ENCODE measurements around the gene ZNF282.

- TF ChIP-seq, protein P1, sequence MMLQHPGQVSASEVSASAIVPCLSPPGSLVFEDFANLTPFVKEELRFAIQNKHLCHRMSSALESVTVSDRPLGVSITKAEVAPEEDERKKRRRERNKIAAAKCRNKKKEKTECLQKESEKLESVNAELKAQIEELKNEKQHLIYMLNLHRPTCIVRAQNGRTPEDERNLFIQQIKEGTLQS (IDR thresholded peaks at IDR 0.05): no peak
- TF ChIP-seq, protein P1 (CRISPR knock-in tag; conservative IDR thresholded peaks at IDR 0.05): no peak
- TF ChIP-seq, protein P2, sequence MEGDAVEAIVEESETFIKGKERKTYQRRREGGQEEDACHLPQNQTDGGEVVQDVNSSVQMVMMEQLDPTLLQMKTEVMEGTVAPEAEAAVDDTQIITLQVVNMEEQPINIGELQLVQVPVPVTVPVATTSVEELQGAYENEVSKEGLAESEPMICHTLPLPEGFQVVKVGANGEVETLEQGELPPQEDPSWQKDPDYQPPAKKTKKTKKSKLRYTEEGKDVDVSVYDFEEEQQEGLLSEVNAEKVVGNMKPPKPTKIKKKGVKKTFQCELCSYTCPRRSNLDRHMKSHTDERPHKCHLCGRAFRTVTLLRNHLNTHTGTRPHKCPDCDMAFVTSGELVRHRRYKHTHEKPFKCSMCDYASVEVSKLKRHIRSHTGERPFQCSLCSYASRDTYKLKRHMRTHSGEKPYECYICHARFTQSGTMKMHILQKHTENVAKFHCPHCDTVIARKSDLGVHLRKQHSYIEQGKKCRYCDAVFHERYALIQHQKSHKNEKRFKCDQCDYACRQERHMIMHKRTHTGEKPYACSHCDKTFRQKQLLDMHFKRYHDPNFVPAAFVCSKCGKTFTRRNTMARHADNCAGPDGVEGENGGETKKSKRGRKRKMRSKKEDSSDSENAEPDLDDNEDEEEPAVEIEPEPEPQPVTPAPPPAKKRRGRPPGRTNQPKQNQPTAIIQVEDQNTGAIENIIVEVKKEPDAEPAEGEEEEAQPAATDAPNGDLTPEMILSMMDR (IDR thresholded peaks at IDR 0.05 in 2 of 3, conservative IDR thresholded peaks at IDR 0.05 in 1 of 3; ENCODE audit: insufficient read depth in 2 of 3, low read depth in 1 of 3, low read length in 3 of 3): no peak
- TF ChIP-seq MYNN (IDR thresholded peaks at IDR 0.05) (no peak), MYNN (CRISPR knock-in tag; IDR thresholded peaks at IDR 0.05) (no peak)
Observed at GRCh38 chr7:149196705-149197171, 1.4 kb downstream of the ZNF282 start.
